Cardiac fibroblast (primary cell): ENCODE measurements around the gene GPR32.

Experiments used
- DNase-seq, 2 donors: peaks; one replicate each; pipeline versions ENCODE4 v3.0.0 to v3.0.0-alpha.2; 2010; ENCODE audit warnings: low read depth in 2 of 2
- H3K4me3 ChIP-seq, 2 donors: replicated peaks in 1 of 2; 1 replicate in 1 of 2; 2 replicates in 1 of 2; pipeline ENCODE4 v1.5.1; 2011; ENCODE audit warnings: low read depth in 2 of 2, low read length in 2 of 2, mild to moderate bottlenecking in 2 of 2, moderate library complexity in 1 of 2
- CTCF ChIP-seq: IDR thresholded peaks from one replicate; pipeline ENCODE4 v1.5.1; 2011; ENCODE audit warnings: low read depth, mild to moderate bottlenecking, low read length, inconsistent platforms

The GPR32 gene

GRCh38 chr19:50795664-50796073, 25.4 kb downstream of the GPR32 start:
- no peak overlapping the region for H3K4me3 ChIP-seq
- TF ChIP-seq CTCF: no peak
- no peak for DNase-seq

DNA sequence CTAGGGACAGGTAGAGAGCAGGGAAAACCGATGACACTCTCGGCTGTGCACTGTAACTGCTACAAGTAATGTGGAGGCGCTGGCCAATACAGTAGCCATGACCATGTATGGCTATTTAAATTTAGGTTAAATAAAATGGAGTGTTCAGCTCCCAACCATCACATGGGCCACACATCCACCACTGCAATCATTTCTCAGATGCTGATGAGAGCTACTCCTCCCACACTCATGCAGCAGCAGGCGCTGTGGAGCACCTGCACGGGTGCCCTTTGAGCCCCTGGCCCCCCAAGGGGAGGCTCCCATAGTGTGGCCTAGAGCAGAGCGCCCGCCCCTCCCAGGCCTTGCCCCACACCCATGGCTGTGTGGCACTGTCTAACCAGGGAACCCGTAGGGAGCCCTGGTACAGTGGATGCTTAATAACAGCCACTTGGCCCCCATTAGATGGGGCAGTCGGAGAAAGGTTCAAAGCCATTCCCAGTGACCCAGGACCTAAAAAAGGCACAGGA, 25.9 kb downstream of the GPR32 start:
- H3K4me3 ChIP-seq: no peak overlapping the region
- no peak for DNase-seq
- no peak for TF ChIP-seq CTCF

DNA sequence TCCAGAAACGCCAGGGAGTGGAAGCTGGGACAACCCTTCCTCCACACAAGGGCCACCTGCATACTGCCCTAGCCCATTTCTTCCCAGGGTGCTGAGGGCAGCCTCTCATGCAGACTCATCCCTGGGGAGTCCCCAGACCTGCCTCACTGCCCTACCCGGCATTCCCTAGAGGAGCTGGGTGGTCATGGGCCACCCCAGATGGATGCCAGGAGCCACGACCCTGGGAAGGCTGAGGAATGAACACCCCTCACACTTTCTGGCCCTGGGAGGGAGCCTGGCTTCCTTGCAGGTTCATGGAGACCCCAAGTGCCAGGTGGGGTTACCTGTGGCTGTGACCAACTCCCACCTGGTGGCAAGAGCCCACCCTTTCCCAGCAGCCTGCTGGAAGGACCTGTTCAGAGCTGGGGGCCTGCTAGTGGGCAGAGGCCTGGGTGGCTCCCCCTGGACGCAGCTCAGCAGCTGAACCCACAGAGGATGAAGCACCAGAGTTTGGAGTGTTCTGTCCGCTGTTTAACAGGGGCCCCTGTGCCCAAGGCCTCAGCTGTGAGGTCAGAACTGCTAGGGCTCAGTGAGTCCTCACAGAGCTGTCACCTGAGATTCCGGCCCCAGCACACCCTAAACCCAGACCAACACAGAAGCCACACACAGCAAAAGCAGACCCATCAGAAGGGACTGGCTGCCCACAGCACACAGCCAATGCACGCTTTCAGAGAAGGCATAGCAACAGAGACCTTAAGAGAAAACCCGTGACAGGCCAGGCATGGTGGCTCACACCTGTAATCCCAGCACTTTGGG, 26.6 kb downstream of the GPR32 start:
- H3K4me3 ChIP-seq: no peak overlapping the region
- no peak for DNase-seq
- TF ChIP-seq CTCF: no peak

DNA sequence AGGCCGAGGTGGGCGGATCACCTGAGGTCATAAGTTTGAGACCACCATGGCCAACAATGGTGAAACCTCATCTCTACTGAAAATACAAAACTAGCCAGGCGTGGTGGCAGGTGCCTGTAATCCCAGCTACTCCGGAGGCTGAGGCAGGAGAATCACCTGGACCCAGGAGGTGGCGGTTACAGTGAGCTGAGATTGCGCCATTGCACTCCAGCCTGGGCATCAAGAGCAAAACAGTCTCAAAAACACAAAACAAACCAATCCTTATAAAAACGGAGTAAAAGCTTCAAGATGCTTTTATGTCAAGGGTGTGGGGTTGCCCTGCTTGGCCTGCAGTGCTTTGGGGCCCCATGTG, 27.1 kb downstream of the GPR32 start:
- H3K4me3 ChIP-seq: no peak overlapping the region
- no peak for DNase-seq
- no peak for TF ChIP-seq CTCF

DNA sequence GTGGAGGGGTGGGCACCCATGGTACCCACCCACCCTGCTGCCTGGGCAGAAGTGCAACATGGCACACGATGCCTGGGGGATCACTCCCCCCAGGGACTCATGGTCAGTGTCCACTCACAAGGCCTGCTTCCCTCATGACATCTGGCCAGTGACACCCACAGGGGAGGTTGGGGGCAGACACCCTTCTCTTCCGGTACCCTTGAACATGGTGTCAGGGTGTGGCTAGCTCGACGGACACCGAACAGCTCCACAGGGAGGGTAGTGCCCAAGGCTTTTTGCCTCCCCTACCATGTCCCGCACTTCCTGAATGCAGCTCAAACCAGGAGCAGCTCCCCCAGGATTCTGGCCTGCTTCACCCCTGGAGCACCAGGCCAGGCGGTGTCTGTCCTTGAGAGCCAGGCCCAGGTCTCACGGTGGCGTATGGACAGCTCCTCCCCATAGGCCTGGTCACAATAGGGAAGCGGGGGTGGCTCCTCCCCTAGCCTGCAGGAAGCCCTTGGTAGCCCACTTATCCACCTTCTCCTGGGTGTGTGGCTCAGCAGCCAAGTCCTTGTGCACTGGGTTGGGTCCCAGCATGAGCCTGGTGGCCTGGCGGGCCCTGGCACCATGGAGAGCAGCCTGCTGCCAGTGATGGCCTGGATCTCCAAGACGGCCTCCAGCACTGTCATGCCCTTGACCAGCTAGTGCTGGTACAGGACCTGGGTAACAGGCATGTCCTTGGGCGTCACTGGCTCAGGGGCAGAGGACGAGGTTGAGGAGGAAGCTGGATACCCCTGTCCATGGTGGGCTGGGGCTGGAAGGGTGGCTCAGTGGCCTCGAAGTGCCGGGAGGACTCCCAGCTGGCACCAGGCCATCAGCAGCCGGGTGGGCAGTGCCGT, 27.8 kb downstream of the GPR32 start:
- DNase-seq: no peak
- TF ChIP-seq CTCF: no peak

GRCh38 chr19:50798659-50799546, 28.6 kb downstream of the GPR32 start:
- TF ChIP-seq CTCF: no peak
- H3K4me3 ChIP-seq: no peak overlapping the region
- no peak for DNase-seq

More for the DNA sequence above, 27.8 kb downstream of the GPR32 start:
- no peak overlapping the region for H3K4me3 ChIP-seq
